NCI-H82 treated with DMSO at 0.1 percent for 48 hours (cell line): ENCODE results near the gene LBHD1.
"Not testable (repeated sequence)": the region's sequence is repeated elsewhere in the genome, so short reads cannot be mapped to it uniquely, and the experiment has no call there.

Source experiments
- DNase-seq: peaks from one replicate; lab custom pipeline; 2025; ENCODE audit not compliant: unreplicated experiment; lab: John Stamatoyannopoulos, UW

Gene LBHD1

GRCh38 chr11:62694455-62695167 lies 22.5 kb upstream of the LBHD1 start:
- no peak for DNase-seq

DNA sequence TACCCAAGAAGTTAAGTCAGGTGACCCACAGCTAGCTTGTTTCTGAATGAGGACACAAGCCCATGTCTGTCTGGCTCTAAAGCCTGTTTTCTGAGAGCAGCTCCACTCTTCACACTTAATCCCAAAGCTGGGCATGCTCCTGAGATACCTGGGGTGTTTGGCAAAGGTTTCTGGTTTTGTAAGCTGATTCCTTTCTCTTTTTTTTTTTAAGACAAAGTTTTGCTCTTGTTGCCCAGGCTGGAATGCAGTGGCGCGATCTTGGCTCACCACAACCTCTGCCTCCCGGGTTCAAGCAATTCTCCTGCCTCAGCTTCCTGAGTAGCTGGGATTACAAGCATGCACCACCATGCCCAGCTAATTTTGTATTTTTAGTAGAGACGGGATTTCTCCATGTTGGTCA lies 21.6 kb upstream of the LBHD1 start:
- not testable (repeated sequence) for DNase-seq

DNA sequence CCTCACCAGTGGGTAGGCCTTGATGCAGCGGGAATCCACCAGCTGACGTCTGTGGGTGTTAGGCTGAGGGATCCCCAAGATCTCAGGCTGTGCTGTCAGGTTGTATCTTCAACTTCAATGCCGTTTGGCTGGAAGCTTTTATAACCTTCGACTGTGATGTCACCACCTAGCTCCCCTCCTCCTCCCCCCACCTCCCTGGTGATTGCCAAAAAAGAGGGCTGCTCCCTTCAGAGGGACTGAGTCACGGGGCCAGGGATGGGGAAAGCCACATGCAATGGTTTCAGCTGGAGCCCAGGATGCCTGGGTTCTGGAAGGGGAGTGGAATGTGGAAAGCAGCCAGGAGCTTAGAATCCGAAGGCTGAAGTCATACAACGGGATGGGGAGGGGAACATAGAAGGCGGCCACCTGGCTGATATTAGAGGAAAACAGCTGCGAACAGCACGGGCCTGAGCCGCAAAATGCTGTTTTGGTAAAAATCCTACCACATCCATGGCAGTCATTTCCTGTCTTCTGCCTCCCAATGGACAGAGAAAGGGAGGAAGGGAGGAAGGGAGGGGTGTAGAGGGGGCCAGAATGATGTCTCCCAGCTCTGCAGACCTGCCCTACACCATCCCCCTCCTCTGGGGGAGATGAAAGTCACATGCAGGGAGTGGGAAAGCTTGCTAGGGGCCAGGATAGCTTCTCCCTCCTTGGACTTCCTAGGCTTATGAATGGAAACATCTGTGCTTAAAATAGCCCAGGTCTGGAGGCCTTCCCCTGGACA lies 17.5 kb upstream of the LBHD1 start, which contains the start of gene LRRN4CL:
TSS of gene LRRN4CL (minus strand) at position 110 of the 763 bp plus-strand sequence. CDS start 1,022 bp downstream, outside the sequence.
- DNase-seq, result no peak

GRCh38 chr11:62688491-62688890 lies 16.4 kb upstream of the LBHD1 start:
- no peak for DNase-seq

DNA sequence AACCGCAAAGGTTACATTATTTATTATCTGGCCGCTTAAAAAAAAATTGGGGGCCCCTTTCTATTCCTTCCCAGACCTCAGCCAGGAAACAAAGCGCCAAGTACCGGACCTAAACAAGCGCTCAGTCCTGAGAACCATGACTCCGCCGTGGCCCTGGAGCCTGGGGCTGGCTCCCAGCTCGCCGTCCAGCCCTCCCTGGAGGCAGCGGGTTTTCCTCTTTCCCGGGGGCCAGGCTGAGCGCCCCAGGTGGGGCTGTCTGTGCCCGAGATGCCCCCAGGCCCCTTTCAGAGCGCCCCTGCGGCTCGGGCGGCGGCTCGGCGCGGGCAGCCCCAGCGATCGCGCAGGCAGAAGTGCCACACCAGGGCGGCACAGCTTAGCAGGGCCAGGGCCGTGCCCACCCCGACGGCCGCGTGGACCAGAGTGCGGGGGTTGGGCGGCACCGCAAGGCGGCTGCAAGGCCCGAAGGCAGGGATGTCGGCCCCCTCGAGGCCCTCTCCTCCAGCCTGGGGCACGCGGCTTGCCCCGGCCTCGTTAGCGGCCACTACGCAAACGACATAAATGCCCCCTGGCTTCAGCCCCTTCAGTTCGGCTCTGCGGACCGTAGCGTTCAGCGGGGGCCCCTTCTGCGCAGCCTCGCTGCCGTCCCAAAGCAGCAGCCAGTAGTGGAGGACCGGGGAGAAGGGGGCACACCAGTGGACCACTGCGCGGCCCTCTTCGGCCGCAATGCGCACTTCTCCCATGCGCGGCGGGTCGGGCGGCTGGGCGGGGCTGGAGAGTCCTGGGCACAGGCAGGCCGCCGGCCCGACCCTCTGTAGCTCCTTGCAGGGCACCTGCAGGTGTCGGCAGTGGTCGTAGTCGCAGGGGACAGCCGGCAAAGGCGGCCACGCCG lies 15.7 kb upstream of the LBHD1 start:
- no peak for DNase-seq

DNA sequence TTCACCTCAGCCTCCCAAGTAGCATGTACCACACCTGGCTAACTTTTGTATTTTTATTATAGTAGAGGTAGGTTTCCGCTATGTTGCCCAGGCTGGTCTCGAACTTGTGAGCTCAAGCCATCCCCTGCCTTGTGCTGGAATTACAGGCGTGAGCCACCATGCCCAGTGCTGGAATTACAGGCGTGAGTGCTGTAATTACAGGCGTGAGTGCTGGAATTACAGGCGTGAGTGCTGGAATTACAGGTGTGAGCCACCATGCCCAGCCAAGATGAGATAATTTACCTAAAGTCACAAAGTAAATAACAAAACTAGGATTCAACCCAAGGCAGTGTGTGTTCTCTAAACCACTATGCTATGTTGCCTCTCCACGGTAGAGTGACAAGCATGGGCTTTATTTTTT lies 10.5 kb upstream of the LBHD1 start:
- DNase-seq, result no peak

DNA sequence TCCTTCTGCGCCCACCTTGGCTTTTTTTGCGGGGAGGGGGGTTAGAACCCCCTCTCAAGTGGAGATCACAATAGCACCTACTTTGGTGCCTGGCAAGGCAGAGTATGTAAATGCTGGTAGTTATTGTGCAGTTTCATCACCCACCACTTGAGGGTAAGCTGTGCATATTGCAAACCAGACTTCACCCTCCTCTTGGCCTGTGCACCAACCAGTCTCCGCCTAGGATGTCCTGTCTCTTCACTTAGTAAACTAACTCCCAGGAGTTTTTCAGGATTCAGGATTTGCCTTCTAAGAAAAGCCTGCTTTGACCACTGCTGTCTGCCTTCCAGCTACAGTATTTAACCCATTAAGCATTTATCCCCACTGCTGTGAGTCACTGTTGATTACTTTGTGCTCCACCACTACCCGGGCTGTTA lies 8.8 kb upstream of the LBHD1 start:
- DNase-seq, result peak; percentile 24

DNA sequence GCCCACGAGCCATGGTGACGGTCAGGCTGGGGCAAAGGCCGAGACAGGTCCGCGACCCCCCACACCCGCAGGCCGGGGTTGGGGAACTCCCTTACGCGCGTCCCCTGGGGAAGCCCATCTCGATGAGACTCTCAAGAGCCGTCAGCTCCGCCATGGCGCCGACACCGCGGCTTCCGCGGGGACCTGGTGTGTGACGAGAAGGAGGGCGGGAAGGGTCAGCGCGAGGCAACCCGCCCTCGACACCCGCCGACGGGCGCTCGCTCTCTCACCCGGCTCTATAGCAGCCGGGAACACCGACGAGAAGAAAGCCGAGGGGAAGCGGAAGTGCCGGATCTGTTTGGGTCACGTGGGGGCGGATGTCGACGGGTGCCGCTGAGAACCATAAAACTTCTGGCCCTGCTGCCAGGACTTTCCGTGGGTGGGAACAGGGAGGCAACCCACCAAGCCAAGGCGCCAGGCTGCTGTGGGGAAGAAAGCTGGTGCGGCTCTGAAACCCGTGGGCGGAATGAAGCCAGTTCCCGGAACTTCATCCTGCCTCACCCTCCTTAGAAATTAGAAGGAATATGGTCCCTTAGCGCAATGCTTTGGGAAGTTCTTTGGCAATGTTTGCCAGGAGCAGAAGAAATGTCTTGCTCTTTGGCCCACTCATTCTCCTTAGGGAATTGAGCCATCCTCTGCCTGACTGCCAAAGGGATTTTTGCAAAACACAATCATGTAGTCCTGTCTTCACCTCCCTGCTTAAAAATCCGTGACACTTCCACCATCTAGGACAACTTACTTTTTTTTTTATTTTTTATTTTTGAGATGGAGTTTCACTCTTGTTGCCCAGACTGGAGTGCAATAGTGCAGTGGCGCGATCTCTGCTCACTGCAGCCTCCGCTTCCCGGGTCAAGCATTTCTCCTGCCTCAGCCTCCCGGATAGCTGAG lies 7.0 kb upstream of the LBHD1 start, which contains the start of gene UBXN1:
TSS of gene UBXN1 (minus strand) at position 304 of the 927 bp plus-strand sequence. CDS start at position 154, 150 bp downstream.
- peak; percentile 49 for DNase-seq

GRCh38 chr11:62678433-62678769 lies 6.3 kb upstream of the LBHD1 start:
- no peak for DNase-seq

DNA sequence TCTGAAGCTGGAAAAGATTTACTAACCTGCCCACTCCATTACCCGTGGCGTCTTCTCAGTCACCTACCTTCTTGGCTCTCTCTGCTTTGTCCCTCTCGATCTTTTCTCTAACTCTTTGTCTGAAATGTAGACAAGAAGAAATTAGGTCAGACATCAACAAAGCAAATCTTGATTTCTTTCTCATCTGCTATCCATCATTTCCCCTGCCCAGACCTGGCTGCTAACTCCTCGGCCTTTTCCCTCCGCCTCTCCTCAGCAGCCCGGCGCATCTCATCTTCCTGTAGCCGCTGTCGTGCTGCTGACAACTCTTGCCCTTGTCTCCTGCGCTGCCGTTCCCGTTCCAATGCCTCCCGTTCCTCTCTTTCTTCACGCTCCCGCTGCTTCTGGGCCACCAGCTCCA lies 5.6 kb upstream of the LBHD1 start:
- DNase-seq, result no peak

DNA sequence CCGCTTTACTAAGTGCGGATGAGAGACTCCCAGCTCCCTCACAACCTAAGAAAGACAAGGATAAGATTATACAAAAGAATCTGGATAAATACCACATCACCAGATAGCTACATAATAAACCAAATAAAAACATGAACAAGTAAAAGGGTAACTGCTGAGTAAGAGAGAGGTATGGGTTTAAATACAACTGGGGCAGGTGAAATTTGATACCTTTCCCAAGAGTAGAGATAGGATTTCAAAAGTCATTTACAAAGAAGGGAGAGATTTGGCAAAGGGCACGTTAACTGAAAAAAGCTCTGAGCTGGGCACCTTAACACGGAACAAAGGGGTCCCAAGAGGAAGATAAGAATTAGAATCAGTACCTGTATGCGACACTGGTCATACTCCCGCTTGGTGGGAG lies 5.1 kb upstream of the LBHD1 start:
- no peak for DNase-seq

GRCh38 chr11:62676698-62677097 lies 4.6 kb upstream of the LBHD1 start:
- no peak for DNase-seq

DNA sequence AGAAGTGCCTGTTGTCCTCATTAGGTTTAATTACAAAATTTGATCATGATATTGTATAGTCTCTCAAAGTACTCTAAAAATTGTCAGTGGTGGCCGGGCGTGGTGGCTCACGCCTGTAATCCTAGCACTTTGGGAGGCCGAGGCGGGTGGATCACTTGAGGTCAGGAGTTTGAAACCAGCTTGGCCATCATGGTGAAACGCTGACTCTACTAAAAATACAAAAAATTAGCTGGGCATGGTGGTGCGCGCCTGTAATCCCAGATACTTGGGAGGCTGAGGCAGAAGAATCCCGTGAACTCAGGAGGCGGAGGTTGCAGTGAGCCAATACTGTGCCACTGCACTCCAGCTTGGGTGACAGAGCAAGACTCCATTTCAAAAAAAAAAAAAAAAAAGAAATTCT lies 3.3 kb upstream of the LBHD1 start:
- DNase-seq, result not testable (repeated sequence)

DNA sequence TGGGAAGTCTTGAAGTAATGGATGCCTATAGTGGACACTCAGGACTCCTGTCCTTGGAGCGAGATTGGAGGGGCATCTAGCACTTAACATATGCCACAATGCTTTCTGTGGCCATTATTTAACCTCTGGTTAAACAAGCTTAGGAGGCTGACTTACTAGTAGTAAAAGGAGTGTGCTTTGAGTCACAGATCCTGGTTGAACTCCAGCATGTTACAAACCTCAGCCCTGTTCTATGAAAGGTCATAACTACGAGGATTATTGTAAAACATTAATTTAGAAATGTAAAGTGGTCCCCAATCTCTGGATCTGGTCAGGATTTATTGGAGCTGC lies 1.1 kb upstream of the LBHD1 start:
- DNase-seq, result no peak

DNA sequence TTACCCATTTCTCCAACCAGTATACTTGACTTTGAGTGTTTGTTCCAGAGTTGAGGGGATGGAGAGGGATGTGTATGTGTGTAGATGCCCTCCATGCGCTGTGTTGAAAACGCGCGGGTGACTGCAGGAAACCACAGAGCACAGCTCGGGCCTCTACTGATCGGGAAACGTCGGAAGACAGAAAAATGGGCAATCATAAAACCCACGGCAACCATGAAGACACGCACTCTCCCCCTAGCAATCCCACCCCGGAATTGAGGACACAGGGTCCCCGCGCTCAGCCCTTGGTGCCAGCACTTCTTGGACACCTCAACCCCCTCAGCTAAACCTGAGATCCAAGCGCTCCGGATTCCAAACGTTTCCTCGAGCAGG lies 845 bp downstream of the LBHD1 start:
- DNase-seq, result no peak

DNA sequence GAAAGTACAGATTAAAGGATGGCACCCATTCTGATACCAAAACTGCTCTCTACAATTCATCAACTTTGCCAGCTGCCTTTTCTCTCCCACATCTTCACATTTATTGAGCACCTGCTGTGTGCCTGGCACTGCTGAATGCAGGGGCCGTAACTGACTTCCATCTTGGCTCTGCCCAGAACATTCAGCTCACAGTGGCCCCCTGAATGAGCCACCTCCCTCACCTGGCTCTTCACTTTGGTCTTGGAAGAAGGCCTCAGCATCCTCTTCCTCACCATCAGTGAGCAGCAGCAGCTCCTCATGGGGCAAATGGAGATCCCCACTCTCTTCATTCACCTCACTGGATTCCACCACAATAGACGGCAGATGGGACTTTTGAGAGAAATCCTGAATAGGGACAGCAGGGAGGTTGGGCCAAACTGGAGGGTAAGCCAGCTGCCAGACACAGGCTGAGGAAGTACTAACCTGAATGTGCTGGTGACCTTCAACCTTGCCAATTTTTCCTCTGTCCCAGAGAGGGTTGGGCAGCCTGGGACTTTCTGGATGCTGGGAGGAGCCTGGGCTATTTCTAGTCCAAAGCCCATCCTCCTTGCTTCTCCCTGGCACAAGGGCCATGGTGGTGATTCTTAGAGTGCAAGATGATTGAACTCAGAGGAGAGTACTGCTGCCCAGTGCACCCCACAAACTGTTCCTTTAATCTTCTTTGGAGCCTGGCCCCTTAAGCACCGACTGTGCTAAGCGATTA lies 2.5 kb downstream of the LBHD1 start:
- DNase-seq, result peak; percentile 62

GRCh38 chr11:62667460-62667859 lies 4.6 kb downstream of the LBHD1 start:
- no peak for DNase-seq

DNA sequence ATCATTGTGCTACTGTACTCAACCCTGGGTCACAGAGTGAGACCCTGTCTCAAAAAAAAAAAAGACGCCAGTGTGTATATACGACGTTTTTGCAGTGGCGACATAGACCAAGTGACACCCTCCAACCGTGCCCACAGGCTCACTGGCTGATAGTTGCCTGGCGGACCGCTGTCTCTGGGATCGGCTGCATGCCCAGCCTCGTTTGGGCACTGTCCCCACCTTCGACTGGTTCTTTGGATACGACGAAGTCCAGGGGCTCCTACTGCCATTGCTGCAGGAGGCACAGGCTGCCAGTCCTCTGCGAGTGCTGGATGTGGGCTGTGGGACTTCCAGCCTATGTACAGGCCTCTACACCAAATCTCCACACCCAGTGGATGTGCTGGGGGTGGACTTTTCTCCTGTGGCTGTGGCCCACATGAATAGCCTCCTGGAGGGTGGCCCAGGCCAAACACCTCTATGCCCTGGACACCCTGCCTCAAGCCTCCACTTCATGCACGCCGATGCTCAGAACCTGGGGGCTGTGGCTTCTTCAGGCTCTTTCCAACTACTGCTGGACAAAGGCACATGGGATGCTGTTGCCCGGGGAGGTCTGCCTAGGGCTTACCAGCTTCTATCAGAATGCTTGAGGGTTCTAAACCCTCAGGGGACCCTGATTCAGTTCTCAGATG lies 5.7 kb downstream of the LBHD1 start:
- no peak for DNase-seq

- no peak for DNase-seq
Observed at GRCh38 chr11:62665599-62666258, 6.3 kb downstream of the LBHD1 start.
